IPS-18a (cell line): ENCODE results near the gene ZC3H12D.

Experiments
- H3K27ac ChIP-seq: one replicate; pipeline ENCODE4 v1.5.1; 2013; ENCODE audit warnings: low read length
- H3K27me3 ChIP-seq: one replicate; pipeline ENCODE4 v1.6.1; 2013; ENCODE audit warnings: mild to moderate bottlenecking, low read length; ENCODE audit not compliant: control insufficient read depth, insufficient read depth
- H3K36me3 ChIP-seq: one replicate; pipeline ENCODE4 v1.6.1; 2013; ENCODE audit warnings: low read depth, low read length; ENCODE audit not compliant: control insufficient read depth
- H3K4me1 ChIP-seq: one replicate; pipeline ENCODE4 v1.6.1; 2013; ENCODE audit warnings: low read depth, low read length; ENCODE audit not compliant: control insufficient read depth
- H3K4me3 ChIP-seq: one replicate; pipeline ENCODE4 v1.5.1; 2013; ENCODE audit warnings: low read length
- H3K9ac ChIP-seq: one replicate; pipeline ENCODE4 v1.6.1; 2013; ENCODE audit warnings: mild to moderate bottlenecking, low read length, moderate library complexity
- H3K9me3 ChIP-seq: one replicate; pipeline ENCODE4 v1.6.1; 2013; ENCODE audit warnings: low read depth, low read length; ENCODE audit not compliant: control insufficient read depth

Gene ZC3H12D

DNA sequence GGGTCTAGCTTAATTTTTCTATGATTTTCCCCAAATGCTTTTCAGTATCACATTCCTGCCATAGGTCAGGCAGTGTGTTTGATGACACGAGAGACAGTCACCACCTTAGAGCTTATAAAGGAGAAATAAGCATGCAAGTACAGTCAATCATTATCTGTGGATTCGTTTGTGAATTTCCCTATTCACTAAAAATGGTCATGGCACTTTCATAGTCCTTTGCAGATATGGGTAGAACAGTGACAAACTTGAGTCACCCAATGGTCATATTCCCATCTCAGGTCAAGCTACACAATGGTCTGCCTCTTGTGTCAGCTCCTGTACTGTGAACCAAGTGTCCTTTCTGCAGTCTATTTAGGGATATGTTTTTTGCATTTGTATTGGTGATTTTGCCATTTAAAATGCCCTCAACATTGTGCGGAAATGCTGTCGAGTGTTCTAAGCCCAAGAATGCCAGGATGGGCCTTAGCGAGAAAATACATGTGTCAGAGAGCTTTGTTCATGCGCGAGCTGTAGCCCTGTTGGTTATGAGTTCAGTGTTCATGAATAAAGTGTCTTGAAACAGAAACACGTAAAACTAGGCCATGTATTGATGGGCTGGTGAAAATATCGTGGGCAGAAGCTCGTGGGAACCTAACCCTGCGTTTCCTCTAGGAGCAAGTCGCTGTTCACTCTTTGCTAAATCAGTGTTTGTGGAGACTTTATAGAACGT is 65.0 kb downstream of the ZC3H12D start:
- H3K9ac ChIP-seq = no peak overlapping the region

DNA sequence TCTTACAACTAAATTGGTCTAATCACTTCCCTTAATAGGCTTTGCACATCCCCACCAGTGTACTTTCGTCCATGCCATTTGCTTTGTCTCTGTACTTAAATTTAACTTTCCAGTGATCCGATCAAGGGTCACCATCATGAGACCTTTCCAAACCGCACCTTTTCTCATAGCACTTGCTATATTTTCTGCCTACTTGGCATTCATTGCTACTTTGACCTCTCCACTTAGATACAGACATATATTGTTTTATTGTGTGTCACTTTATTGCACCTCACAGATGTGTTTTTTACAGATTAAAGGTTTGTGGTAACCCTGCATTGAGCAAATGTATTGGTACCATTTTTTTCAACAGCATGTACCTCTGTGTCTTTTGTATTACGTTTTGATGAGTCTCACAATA is 70.0 kb downstream of the ZC3H12D start:
- Histone ChIP-seq H3K4me3 (no peak overlapping the region), H3K9me3 (no peaks in the 10 kb centered on the region), H3K4me1 (no peaks in the 10 kb centered on the region), H3K27me3 (no peaks in the 10 kb centered on the region), H3K27ac (no peak overlapping the region), H3K36me3 (peaks cover 14% of the 10 kb centered on the region), H3K9ac (no peak overlapping the region)

More for the DNA sequence above, 65.0 kb downstream of the ZC3H12D start:
- H3K27ac ChIP-seq = no peak overlapping the region
- H3K9me3 ChIP-seq = no peaks in the 10 kb centered on the region
- H3K27me3 ChIP-seq = no peaks in the 10 kb centered on the region
- H3K36me3 ChIP-seq = no peaks in the 10 kb centered on the region
- no peak overlapping the region for H3K4me3 ChIP-seq
- H3K4me1 ChIP-seq = peaks cover 4% of the 10 kb centered on the region

DNA sequence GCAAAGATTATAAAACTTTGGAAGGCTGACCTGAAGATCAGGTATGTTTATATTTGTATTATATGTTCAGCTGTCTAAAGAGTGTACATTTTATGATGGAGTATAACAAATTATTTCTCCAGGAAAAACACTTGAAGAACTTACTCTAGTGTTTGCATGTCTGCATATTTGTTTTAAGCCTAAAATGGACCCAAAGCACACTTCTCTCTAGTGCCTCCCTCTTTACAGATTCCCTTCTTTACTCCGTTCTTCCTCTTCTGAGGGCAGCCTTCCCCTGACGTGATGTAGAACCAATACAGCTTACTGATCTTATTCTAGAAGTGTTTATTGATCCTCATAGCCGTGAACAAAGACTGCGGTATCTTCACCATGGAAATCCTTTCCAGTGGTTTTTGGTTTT is 70.8 kb downstream of the ZC3H12D start:
- no peak overlapping the region for H3K4me3 ChIP-seq
- H3K4me1 ChIP-seq = no peaks in the 10 kb centered on the region
- no peaks in the 10 kb centered on the region for H3K9me3 ChIP-seq
- no peak overlapping the region for H3K9ac ChIP-seq
- H3K36me3 ChIP-seq = peaks cover 20% of the 10 kb centered on the region
- no peak overlapping the region for H3K27ac ChIP-seq
- H3K27me3 ChIP-seq = no peaks in the 10 kb centered on the region

DNA sequence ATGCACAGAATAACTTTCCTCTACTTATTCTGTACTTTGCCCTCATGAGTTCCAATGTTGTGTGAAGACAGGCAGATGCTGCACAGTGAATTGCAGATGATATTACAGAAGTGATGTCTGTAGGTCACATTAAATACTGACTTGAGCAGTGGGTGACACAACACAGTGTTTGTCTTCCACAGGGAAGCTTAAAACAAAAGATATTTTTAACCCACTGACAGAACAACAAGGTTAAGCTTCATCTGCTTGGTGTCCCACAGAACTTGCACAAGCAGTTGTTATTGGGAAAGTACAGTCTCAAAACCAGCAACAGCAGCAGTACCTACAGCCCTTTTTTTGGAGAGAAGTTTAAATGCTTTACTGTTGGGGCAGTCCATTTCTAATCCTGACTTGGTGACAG is 74.3 kb downstream of the ZC3H12D start:
- H3K4me1 ChIP-seq = no peaks in the 10 kb centered on the region
- no peak overlapping the region for H3K4me3 ChIP-seq
- no peak overlapping the region for H3K9ac ChIP-seq
- H3K27ac ChIP-seq = no peak overlapping the region
- H3K36me3 ChIP-seq = peaks cover 30% of the 10 kb centered on the region
- no peaks in the 10 kb centered on the region for H3K9me3 ChIP-seq
- H3K27me3 ChIP-seq = no peaks in the 10 kb centered on the region

DNA sequence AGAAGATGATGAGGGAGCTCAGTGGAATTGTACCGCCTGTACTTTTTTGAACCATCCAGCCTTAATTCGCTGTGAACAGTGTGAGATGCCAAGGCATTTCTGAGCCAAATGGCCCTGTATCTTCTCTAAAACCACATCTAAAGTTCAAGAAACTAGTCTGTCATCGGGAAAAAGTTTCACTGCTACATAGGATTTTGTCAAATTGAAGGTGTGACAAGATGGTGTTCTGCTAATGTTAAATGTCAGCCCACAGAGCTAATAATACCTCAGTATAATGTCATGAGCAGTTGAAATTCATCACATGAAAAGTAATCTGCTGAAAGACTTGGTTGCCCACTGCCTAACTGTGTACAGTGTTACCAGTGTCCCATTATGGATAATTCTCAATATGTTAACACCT is 75.2 kb downstream of the ZC3H12D start:
- Histone ChIP-seq H3K9me3 (no peaks in the 10 kb centered on the region), H3K4me3 (no peak overlapping the region), H3K4me1 (no peaks in the 10 kb centered on the region), H3K36me3 (peaks cover 30% of the 10 kb centered on the region), H3K9ac (no peak overlapping the region), H3K27me3 (no peaks in the 10 kb centered on the region), H3K27ac (no peak overlapping the region)

DNA sequence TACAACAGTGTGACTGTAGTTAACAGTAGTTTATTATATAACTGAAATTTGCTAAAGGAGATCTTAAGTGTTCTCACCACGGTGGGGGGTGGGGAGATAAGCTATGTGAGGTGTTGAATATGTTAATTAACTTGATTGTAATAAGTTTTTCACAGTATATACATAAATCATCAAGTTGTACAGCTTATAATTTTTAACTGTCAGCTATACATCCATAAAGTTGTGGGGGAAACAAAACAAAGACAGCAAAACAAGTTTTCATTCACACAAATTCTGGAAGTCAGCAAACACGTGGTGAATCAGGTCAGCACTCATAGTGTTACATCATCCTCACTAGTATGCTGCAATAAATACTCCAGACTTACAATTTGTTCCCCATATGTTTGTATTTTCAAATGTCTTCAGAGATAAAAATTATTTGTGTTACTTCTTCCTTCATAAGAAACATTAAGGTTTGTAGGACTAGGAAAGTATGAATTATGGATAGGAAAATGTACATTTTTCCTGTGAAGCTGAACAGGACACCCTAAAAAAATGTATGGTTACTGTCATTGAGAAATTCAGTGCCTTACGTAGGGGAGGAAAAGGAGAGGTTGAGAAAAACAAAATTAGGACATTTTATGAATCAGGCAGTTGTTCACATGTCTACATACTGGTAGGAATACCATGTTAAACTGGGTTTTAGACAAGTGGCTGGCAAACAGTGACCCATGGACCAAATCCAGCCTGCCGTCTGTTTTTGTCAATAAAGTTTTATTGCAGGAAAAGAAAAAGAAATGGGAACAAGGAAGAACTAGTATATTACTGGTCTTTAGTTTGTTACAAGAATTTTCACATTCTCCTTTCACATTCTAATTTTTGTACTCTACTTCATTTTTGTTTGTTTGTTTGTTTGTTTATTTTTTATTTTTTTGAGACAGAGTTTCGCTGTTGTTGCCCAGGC is 78.7 kb downstream of the ZC3H12D start:
- Histone ChIP-seq H3K4me1 (no peaks in the 10 kb centered on the region), H3K27me3 (no peaks in the 10 kb centered on the region), H3K27ac (no peak overlapping the region), H3K4me3 (no peak overlapping the region), H3K9ac (no peak overlapping the region), H3K36me3 (peaks cover 39% of the 10 kb centered on the region), H3K9me3 (no peaks in the 10 kb centered on the region)

DNA sequence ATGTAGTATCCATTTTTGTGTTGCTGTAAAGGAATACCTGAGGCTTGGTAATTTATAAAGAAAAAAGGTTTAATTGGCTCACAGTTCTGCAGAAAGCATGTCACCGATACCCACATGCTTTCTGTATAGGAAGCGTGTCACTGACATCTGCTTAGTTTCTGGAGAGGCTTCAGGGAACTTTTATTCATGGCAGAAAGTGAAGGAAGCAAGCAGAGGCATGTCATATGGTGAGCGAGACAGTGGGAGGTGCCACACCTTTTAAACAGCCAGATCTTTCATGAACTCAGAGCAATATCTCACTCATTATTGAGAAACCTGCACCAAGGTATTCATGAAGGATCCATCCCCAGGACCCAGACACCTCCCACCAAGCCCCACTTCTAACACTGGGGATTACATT is 81.3 kb downstream of the ZC3H12D start:
- Histone ChIP-seq H3K27me3 (no peaks in the 10 kb centered on the region), H3K4me1 (no peaks in the 10 kb centered on the region), H3K36me3 (peaks cover 44% of the 10 kb centered on the region), H3K4me3 (no peak overlapping the region), H3K27ac (no peak overlapping the region), H3K9me3 (no peaks in the 10 kb centered on the region), H3K9ac (no peak overlapping the region)

DNA sequence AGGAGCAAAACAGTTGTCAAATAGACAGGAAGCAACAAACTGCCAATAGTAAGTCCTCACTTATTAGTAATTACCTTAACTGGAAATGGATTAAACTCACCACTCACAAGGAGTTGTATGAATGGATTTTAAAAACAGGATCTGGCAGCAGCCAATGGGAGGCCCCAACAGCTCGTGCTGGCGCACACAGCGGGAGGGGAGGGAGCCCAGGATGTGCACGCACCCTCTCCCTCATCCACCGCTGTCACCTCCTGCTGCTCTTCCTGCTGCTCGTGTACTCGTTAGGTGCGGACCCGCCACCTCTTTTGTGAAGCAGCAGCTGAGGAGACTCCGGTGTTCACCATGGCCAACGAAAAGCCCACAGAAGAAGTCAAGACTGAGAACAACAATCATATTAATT is 84.8 kb downstream of the ZC3H12D start, which contains the start of gene SUMO4:
SUMO4 (plus strand) TSS at position 213 of the 400 bp plus-strand sequence; CDS start at position 343, 130 bp downstream.
- H3K4me3 ChIP-seq = no peak within 1 kb of the TSS
- no peaks in the 10 kb centered on the region for H3K4me1 ChIP-seq
- no peak within 1 kb of the TSS for H3K9ac ChIP-seq
- no peaks in the 10 kb centered on the region for H3K9me3 ChIP-seq
- H3K27me3 ChIP-seq = no peaks in the 10 kb centered on the region
- H3K27ac ChIP-seq = no peak within 1 kb of the TSS
- peaks cover 42% of the 10 kb centered on the region for H3K36me3 ChIP-seq

DNA sequence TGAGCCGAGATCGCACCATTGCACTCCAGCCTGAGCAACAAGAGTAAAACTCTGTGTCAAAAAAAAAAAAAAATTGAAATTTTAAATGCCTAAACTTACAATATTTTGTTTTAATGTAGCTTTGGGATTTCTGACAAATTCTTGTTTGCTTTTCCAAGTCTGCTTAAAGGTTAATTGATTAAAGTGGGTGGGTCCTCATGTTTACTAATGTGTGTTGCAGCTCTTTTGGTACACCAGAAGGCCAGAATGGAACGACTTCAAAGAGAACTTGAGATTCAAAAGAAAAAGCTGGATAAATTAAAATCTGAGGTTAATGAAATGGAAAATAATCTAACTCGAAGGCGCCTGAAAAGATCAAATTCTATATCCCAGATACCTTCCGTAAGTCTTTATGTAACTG is 87.4 kb downstream of the ZC3H12D start:
- Histone ChIP-seq H3K27me3 (no peaks in the 10 kb centered on the region), H3K36me3 (peaks cover 31% of the 10 kb centered on the region), H3K4me3 (no peak overlapping the region), H3K9ac (no peak overlapping the region), H3K9me3 (no peaks in the 10 kb centered on the region), H3K27ac (no peak overlapping the region), H3K4me1 (no peaks in the 10 kb centered on the region)
